NCI-H82 treated with DMSO at 0.1 percent for 48 hours (cell line): ENCODE measurements around the gene TSPAN17.

ENCODE experiments used
- DNase-seq: peaks from one replicate; lab custom pipeline; 2025; ENCODE audit not compliant: unreplicated experiment; lab: John Stamatoyannopoulos, UW

Gene TSPAN17

GRCh38 chr5:176620333-176620981 lies 26.8 kb upstream of the TSPAN17 start:
- DNase-seq, result no peak

DNA sequence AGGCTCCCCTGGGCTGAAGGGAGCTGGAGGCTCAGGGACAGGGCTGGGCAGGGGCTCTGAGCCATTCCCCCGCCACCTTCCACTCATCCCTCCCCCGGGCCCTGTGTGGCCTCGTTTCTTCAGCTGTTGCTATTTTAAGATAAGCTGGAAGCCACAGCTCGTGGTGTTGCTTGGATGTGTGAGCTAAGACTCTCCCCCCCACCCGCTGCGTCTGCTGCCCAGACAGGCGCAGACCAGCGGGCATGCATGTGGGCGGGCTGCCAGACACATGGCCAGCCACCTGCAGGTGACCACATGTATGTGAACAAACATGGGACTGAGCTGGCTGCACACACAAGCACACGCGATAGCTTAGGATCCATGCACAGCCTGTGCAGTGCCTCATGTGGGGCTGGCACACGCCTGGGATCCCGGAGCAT lies 25.6 kb upstream of the TSPAN17 start:
- no peak for DNase-seq

DNA sequence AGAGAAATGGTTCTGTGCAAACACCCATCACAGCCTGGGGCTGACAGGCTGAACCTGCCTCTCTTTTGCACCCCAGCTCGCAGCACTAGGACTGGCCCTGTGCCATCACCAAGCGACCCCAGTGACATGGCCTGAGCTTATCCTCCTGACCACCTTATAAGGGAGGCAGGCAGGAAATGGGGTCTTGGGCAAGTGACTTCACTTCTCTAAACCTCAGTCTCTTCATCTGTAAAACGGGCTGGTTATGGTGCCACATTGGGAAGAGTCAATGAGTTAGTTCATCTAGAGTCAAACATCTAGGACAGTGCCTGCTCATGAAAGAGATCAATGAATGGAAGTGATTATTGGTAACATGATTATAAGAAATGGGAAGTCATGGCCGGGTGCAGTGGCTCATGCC lies 23.1 kb upstream of the TSPAN17 start:
- DNase-seq, result no peak

GRCh38 chr5:176624938-176625337 lies 22.3 kb upstream of the TSPAN17 start:
- no peak for DNase-seq

DNA sequence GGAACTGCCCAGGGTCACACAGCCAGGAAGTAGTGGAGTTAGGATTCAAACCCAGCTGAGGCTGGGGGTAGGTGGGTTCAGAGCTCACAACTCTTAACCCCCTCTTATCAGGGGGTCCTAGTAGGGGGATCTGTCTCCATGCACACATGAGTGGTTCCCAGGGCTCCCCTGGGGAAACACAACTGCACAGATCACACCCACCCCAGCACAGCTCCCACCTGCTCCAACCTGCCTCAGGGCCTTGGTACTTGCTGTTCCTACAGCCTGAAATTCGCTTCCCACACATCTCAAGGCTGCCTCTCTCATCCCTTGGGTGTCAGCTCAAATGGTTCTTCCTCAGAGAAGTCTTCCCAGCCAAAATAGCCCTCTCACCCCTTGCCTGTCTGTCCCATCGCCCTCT lies 21.8 kb upstream of the TSPAN17 start:
- DNase-seq, result no peak

GRCh38 chr5:176625966-176626875 lies 21.1 kb upstream of the TSPAN17 start:
- no peak for DNase-seq

DNA sequence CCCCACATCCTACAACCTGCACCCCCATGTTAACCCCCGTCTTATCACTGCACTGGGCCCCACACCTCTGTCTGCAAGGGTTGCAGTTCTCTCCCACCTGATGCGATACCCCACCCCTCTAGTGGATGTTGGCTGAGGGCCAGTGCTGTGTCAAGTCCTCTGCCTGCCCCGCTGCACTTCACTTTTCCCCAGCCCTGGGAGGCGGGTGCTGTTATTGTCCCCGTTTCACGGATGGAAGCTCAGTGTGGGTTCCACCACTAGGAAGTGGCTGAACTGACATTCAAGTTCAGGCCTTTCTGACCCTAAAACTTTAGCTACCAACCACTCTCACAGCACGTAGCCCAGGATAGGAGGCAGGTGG lies 20.4 kb upstream of the TSPAN17 start:
- DNase-seq, result no peak

- no peak for DNase-seq
Measured at GRCh38 chr5:176627582-176627981, 19.7 kb upstream of the TSPAN17 start.

DNA sequence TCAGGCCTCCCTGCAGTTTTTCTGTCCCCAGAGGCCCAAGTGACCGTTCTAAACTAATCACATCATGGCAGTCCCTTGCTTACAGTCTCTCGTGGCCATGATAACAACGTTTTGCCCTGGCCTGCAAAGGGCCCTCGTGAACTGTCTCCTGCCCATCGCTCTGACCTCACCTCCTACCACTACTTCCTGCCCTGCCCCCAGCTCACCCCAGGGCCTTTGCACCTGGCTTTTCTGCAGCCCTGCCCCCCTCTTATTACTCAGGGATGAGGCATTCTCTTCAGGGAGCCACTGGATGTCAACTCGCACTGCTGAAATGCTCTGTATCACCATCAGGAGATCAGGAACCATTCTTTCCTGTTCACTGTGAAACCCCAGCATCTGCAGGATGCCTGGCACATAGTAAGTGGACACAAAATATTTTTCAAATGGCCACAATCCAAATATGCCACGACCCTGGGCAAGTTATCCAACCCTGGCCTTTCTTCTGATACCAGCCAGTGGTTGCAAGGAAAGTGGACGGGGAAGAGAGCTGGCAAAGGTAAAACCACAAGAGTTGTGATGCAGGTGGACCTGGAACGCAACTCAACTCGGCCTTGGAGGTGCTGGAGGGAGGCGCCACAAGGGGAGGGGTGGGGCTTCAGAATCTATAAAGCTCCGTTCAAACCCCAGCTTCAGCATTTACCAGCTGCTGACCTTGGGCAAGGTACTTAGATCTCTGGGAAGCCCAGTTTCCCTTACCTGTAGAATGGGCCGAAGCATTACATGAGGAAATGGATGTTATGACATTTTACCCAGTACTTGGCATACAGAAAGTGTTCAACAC lies 18.7 kb upstream of the TSPAN17 start:
- DNase-seq, result no peak

DNA sequence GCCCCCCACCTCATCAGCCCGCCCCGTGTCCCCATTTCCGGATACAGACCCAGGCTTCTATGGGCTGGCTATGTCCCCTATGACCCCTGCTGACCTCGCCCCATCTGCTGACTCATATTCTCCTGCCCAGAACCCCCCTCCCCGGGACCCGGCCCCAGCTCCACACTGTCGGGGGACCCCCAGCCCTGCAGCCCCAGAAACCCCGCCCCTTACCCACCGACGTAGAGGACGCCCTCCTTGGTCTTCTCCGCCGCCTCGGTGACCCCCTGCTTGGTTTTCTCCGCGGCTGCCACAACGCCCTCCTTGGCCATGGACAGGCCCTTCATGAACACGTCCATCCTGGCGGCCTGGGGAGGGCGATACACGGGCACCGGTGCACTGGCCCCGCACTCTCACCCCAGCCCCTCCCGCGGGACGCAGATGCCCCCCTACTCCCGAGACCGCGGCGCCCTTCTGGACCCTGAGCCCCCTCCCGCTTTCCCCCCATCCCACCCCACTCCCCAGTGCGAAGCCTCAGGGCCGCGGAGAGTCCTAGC lies 17.9 kb upstream of the TSPAN17 start:
- DNase-seq, result no peak

DNA sequence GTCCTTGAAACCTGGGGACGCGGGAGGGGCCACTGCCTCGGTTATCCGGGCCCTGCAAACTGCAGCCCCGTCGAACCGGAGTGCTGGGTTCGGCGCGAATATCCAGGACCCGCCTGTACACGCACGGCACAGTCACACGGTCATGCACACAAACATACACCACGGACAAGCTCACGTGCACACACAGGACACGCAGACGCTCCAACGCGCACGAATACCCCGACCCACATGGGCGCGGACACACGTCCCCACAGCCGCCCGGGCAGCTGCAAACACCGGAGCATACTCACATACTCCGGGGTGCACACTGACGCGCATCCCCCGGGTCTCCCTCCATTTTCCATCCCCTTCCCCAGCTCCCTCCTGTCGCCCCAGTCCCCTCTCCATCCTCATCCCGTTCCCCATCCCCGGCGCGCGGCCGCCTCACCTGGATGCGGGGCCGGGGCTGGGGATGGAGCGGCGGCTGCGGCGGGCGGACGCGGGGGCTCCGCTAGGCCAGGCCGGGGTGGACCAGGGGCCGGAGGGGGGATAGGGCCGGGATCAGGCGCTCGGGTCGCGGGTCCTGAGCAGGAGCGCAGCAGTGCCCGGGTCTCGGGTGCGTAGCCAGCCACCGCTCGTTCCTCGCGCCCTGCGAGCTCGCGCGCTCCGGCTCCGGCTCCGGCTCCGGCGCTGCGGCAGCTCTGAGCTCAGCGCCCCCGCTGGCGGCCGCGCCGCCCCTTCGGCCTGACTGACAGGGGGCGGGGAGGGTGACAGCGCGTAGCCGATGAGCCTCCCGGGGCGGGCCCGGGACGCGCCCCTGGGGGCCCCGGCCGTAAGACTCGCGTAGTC lies 17.2 kb upstream of the TSPAN17 start, which contains the start of the genes EIF4E1B and SNCB:
EIF4E1B (plus strand) TSS at position 823 of the 828 bp plus-strand sequence. CDS start 12,113 bp downstream, outside the sequence.
SNCB (minus strand) TSS at position 682 of the 828 bp plus-strand sequence. CDS start 880 bp downstream, outside the sequence.
- DNase-seq, result peak; percentile 19

DNA sequence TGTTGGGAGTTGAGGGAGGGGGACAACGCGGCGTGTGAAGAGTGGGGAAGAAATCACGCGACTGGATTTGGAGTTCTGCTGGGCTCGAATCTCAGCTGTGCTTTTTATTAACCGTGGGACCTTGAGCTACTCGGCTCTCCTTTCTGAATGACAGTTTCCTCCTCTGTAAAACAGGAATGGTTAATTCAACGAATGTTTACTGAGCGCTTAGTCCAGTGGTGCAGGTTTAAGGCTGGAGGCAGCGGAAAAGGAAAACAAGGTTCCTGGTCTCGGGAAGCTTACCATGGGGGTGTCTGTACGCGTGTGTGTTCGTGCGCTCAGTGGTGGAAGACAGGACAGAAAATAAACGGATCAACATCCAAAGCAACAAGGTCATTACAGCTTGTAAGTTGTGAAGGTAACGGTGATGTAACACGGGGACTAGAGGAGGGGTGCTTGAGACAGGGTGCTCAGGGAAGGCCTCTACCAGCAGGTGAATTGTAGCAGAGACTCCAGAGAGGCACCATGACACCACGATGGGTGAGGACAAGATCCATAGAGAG lies 16.5 kb upstream of the TSPAN17 start:
- DNase-seq, result no peak

- no peak for DNase-seq
Measured at GRCh38 chr5:176631383-176632200, 15.7 kb upstream of the TSPAN17 start.

GRCh38 chr5:176632745-176633144 lies 14.5 kb upstream of the TSPAN17 start:
- no peak for DNase-seq

- DNase-seq, result peak; percentile 48
Measured at GRCh38 chr5:176633598-176633997, 13.7 kb upstream of the TSPAN17 start.

GRCh38 chr5:176636426-176636825 lies 10.9 kb upstream of the TSPAN17 start:
- no peak for DNase-seq

DNA sequence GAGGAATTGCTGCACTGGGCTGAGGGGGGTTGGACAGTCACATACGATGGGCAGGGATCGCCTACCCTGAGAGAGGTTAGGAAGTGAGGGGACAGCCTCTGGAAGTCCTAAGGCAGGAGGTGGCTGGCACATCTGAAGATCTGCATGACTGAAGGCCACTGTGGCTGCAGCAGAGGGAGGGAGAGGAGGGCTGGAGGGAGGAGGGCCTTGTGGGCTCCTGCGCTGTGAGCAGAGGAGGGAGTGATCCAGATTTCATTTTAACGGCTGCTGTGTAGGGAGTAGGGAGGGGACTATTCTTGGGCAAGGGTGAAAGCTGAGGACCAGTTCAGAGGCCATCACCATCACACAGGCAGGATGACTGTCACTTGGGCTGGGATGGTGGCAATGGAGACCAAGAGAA lies 9.7 kb upstream of the TSPAN17 start:
- DNase-seq, result no peak

- no peak for DNase-seq
Measured at GRCh38 chr5:176638437-176638836, 8.8 kb upstream of the TSPAN17 start.

GRCh38 chr5:176639208-176639607 lies 8.1 kb upstream of the TSPAN17 start:
- no peak for DNase-seq
